HepG2 (cell line): ENCODE results near the gene UBE2O. TPM values are rescaled to one million over a fixed set of nuclear protein-coding genes. Genes with fewer than 3 reads are reported as not detected.
A peak's percentile ranks its signal among the peaks of the same experiment; 100 is the strongest.

Experiments used
- GMEB1 ChIP-seq: sonication (generic); formaldehyde crosslinking; IDR thresholded peaks from 2 replicates; pipeline ENCODE4 v1.5.1; 2020; ENCODE audit warnings: missing genetic modification reagents, mild to moderate bottlenecking, borderline replicate concordance
- HDAC6 ChIP-seq: fragments of 200-600 bp; sonication (generic); IDR thresholded peaks from 2 replicates; pipeline ENCODE4 v1.7.0; 2017; ENCODE audit warnings: mild to moderate bottlenecking, antibody characterized with exemption, low read length, low read depth
- HMG20B ChIP-seq: conservative IDR thresholded peaks from 2 replicates; pipeline ENCODE4 v1.6.1; 2016; ENCODE audit warnings: missing genetic modification reagents, missing compliant biosample characterization
- HNRNPK ChIP-seq: fragments of 200-400 bp; formaldehyde crosslinking; IDR thresholded peaks from 2 replicates; pipeline ENCODE4 v1.6.1; 2018; ENCODE audit warnings: low read length, low read depth, moderate library complexity, mild to moderate bottlenecking; ENCODE audit not compliant: poor library complexity, severe bottlenecking
- PLSCR1 ChIP-seq: sonication (generic); formaldehyde crosslinking; IDR thresholded peaks from 2 replicates; pipeline ENCODE4 v1.5.0; 2020; ENCODE audit warnings: missing genetic modification reagents, mild to moderate bottlenecking, borderline replicate concordance
- RBM22 ChIP-seq: fragments of 200-400 bp; formaldehyde crosslinking; optimal IDR thresholded peaks from 2 replicates; pipeline ENCODE3; 2017; ENCODE audit warnings: mild to moderate bottlenecking, low read length, moderate library complexity
- TARDBP ChIP-seq: sonication (generic); formaldehyde crosslinking; IDR thresholded peaks from 2 replicates; pipeline ENCODE4 v1.8.0; 2022; ENCODE audit warnings: mild to moderate bottlenecking, missing genetic modification reagents
- TBX2 ChIP-seq: sonication (generic); formaldehyde crosslinking; IDR thresholded peaks from 2 replicates; pipeline ENCODE4 v1.5.0; 2020; ENCODE audit warnings: missing genetic modification reagents, mild to moderate bottlenecking, borderline replicate concordance
- ZBTB38 ChIP-seq: sonication (generic); formaldehyde crosslinking; IDR thresholded peaks from 2 replicates; pipeline ENCODE4 v1.5.1; 2020; ENCODE audit warnings: mild to moderate bottlenecking, missing genetic modification reagents
- ZNF142 ChIP-seq: sonication (generic); formaldehyde crosslinking; IDR thresholded peaks from 2 replicates; pipeline ENCODE4 v1.4.0; 2020; ENCODE audit warnings: missing genetic modification reagents
- ZNF256 ChIP-seq: sonication (generic); formaldehyde crosslinking; conservative IDR thresholded peaks from 2 replicates; pipeline ENCODE4 v1.4.0; 2020; ENCODE audit warnings: missing genetic modification reagents
- ZNF549 ChIP-seq: sonication (generic); formaldehyde crosslinking; IDR thresholded peaks from 2 replicates; pipeline ENCODE4 v1.5.0; 2020; ENCODE audit warnings: missing genetic modification reagents
- polyA plus RNA-seq, 8 experiments: library from polyadenylated mRNA; depleted of rRNA in 3 of 8; stranded (reverse) in 7 of 8; unstranded in 1 of 8; fragments of >200 nt; fragmentation: Illumina TruSeq in 4 of 8; extraction: Trizol in 4 of 8; gene quantifications; 2 replicates each; pipeline versions ENCODE4 v1.2.1 to v1.2.3, GENCODE V29; 2011 to 2016; ENCODE audit warnings: low read depth in 4 of 8, missing spikeins in 1 of 8, mixed read lengths in 1 of 8; ENCODE audit not compliant: insufficient read depth in 1 of 8
- total RNA-seq, 5 experiments: library from RNA; depleted of rRNA; stranded (reverse); fragments of >200 nt; fragmentation: Illumina TruSeq; extraction: Trizol; gene quantifications; 2 replicates each; pipeline ENCODE4 v1.2.3, GENCODE V29; 2016; ENCODE audit warnings: low read depth in 1 of 5
- TF ChIP-seq, protein P1 (sequence below): sonication (generic); formaldehyde crosslinking; IDR thresholded peaks from 2 replicates; pipeline ENCODE4 v1.4.0; 2020; ENCODE audit warnings: mild to moderate bottlenecking, missing genetic modification reagents
- TF ChIP-seq, protein P2 (sequence below): sonication (generic); formaldehyde crosslinking; IDR thresholded peaks from 2 replicates; pipeline ENCODE4 v1.4.0; 2020; ENCODE audit warnings: mild to moderate bottlenecking, missing genetic modification reagents, borderline replicate concordance

UBE2O gene
- total and polyA plus RNA-seq, 2 of the 13 experiments (the other 11 are each of a cell fraction or from before 2014, with no cell fraction given) = 21.5 to 23.5 TPM

- TF ChIP-seq ZNF142 (CRISPR knock-in tag) = peak; percentile 70; the same call in 1 of the 2 replicates
- TF ChIP-seq ZBTB38 (CRISPR knock-in tag) = peak; percentile 92
- TF ChIP-seq HNRNPK = no peak
- TF ChIP-seq TARDBP (CRISPR knock-in tag) = 0 out of 2 replicates have a peak, but pooled peaks have one; percentile 5
- no peak for TF ChIP-seq HDAC6
- no peak for TF ChIP-seq HMG20B (CRISPR knock-in tag)
- TF ChIP-seq RBM22 = peak; percentile 89
- no peak for TF ChIP-seq PLSCR1 (CRISPR knock-in tag)
- TF ChIP-seq GMEB1 = no peak
- TF ChIP-seq, protein P1, sequence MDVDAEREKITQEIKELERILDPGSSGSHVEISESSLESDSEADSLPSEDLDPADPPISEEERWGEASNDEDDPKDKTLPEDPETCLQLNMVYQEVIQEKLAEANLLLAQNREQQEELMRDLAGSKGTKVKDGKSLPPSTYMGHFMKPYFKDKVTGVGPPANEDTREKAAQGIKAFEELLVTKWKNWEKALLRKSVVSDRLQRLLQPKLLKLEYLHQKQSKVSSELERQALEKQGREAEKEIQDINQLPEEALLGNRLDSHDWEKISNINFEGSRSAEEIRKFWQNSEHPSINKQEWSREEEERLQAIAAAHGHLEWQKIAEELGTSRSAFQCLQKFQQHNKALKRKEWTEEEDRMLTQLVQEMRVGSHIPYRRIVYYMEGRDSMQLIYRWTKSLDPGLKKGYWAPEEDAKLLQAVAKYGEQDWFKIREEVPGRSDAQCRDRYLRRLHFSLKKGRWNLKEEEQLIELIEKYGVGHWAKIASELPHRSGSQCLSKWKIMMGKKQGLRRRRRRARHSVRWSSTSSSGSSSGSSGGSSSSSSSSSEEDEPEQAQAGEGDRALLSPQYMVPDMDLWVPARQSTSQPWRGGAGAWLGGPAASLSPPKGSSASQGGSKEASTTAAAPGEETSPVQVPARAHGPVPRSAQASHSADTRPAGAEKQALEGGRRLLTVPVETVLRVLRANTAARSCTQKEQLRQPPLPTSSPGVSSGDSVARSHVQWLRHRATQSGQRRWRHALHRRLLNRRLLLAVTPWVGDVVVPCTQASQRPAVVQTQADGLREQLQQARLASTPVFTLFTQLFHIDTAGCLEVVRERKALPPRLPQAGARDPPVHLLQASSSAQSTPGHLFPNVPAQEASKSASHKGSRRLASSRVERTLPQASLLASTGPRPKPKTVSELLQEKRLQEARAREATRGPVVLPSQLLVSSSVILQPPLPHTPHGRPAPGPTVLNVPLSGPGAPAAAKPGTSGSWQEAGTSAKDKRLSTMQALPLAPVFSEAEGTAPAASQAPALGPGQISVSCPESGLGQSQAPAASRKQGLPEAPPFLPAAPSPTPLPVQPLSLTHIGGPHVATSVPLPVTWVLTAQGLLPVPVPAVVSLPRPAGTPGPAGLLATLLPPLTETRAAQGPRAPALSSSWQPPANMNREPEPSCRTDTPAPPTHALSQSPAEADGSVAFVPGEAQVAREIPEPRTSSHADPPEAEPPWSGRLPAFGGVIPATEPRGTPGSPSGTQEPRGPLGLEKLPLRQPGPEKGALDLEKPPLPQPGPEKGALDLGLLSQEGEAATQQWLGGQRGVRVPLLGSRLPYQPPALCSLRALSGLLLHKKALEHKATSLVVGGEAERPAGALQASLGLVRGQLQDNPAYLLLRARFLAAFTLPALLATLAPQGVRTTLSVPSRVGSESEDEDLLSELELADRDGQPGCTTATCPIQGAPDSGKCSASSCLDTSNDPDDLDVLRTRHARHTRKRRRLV (CRISPR knock-in tag) = 0 out of 2 replicates have a peak, but pooled peaks have one; percentile 46
- TF ChIP-seq, protein P2, sequence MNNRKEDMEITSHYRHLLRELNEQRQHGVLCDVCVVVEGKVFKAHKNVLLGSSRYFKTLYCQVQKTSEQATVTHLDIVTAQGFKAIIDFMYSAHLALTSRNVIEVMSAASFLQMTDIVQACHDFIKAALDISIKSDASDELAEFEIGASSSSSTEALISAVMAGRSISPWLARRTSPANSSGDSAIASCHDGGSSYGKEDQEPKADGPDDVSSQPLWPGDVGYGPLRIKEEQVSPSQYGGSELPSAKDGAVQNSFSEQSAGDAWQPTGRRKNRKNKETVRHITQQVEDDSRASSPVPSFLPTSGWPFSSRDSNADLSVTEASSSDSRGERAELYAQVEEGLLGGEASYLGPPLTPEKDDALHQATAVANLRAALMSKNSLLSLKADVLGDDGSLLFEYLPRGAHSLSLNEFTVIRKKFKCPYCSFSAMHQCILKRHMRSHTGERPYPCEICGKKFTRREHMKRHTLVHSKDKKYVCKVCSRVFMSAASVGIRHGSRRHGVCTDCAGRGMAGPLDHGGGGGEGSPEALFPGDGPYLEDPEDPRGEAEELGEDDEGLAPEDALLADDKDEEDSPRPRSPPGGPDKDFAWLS (CRISPR knock-in tag) = no peak
- no peak for TF ChIP-seq ZNF256 (CRISPR knock-in tag)
- TF ChIP-seq ZNF549 (CRISPR knock-in tag) = no peak
- 0 out of 2 replicates have a peak, but pooled peaks have one; percentile 4 for TF ChIP-seq TBX2 (CRISPR knock-in tag)
These were observed 73.7 kb downstream of the UBE2O start (continued) for GRCh38 chr17:76379275-76379641.
